Lower leg skin (tissue), 4 donors: Measurements from ENCODE around the gene MDK. TPM values are rescaled to one million over a fixed set of nuclear protein-coding genes. Genes with fewer than 3 reads are reported as not detected.

Experiments used
- DNase-seq, 2 donors: peaks; one replicate each; pipeline ENCODE4 v3.0.0-alpha.2; 2019; ENCODE audit warnings: low spot score in 2 of 2
- H3K4me3 ChIP-seq: fragments of 200-600 bp; sonication (generic); 2 replicates; pipeline ENCODE4 v1.5.1; 2017; ENCODE audit warnings: mild to moderate bottlenecking, low read depth; ENCODE audit not compliant: poor library complexity, severe bottlenecking
- CTCF ChIP-seq, 3 donors: fragments of 450-650 bp; IDR thresholded peaks; one replicate each; pipeline ENCODE4 v1.5.1; 2016; ENCODE audit warnings: antibody characterized with exemption in 3 of 3, mild to moderate bottlenecking in 3 of 3, moderate library complexity in 2 of 3
- POLR2A ChIP-seq, 2 donors: fragments of 450-650 bp; IDR thresholded peaks; one replicate each; pipeline ENCODE4 v1.6.1; 2016 to 2017; ENCODE audit warnings: antibody characterized with exemption in 2 of 2, mild to moderate bottlenecking in 1 of 2, moderate library complexity in 1 of 2
- WGBS, 2 donors: methylation state at CpG; one replicate each; pipeline ENCODE4 v1.1.5; 2018; 5-methylcytosine and 5-hydroxymethylcytosine counted together
- intact Hi-C: fragments of 100-400 bp; cut with DNase I; formaldehyde crosslinking; loops from one replicate; pipeline ENCODE4 v1.15.0; 2023; ENCODE audit warnings: low total_unique reads
- total RNA-seq, 4 donors: library from RNA; depleted of rRNA; stranded (reverse); fragments of >200 nt; gene quantifications; one replicate each; pipeline ENCODE4 v1.1.0, GENCODE V29; 2016

The MDK gene
- total RNA-seq, 4 donors from 2014 or later = 6.0 to 19.4 (median 12.0) TPM

DNA sequence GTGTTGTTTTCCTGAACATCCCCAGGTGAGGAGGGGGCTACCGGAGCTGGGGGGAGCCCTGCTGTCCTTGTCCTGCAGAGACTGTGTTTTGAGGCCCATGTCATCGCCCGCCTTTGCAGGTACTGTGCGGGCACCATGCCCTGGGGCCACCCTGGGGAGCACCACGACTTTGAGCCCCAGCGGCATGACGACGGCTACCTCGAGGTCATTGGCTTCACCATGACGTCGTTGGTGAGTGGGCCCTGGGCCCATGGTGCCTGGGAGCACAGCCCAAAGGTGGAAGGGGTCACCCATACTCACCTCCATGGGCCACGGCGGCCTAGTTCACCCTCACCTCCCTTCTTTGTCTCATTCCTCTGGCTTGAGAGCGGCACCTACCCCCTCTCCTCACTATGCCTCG, 6.7 kb upstream of the MDK start:
- WGBS, 2 donors = 87 to 90% methylated on average over 12 to 15 of the region's 15 CpGs
- intact Hi-C loops = no loop called here
- no peak for DNase-seq
- no peak overlapping the region for H3K4me3 ChIP-seq
- TF ChIP-seq POLR2A (IDR thresholded peaks at IDR 0.05) (no peak), CTCF (IDR thresholded peaks at IDR 0.05) (no peak)

- 96% methylated on average over 26 to 28 of the region's 38 CpGs for WGBS, 2 donors
- no peak for DNase-seq
- H3K4me3 ChIP-seq = no peak overlapping the region
- TF ChIP-seq CTCF (IDR thresholded peaks at IDR 0.05) (no peak), POLR2A (IDR thresholded peaks at IDR 0.05) (no peak)
- intact Hi-C loops = no loop called here
Measured at GRCh38 chr11:46375392-46376101, 5.9 kb upstream of the MDK start.

DNA sequence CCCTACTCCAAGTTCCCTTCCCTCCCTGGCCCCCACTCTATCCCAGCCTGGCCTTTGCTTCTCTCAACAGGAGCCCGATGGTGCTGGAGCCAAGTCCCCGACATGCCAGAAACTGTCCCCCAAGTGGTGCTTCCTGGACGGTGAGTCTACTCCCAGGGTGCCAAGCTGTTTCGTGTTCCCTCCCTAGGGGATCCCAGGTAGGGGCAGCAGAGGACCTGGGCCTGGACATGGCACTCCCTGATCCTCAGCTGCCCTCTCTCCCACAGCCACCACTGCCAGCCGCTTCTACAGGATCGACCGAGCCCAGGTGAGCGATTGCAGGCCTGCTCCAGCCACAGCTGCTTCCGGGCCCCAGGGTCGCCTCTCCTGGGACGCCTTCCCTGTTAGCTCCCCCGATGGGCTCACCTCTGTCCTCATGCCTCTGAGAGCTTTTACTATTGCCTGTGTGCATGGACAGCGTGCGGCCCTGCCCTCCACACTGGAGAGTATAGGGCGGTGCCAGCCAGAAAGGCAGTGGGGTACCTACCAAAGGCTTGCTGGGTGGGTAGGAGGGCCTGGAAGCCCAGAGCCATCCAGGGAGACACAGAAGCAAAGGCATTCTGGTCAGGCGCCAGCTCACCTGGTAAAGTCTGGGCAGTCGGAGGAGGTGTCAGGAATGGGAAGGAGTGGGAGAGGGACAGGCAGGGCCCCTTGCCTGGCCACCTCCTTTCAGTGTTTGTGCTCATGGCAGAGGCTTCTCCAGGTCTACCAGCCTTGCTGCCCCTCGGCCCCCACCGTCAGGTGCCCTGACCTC, 5.0 kb upstream of the MDK start:
- no peak for DNase-seq
- WGBS, 2 donors = 87 to 88% methylated on average over 19 of the region's 19 CpGs
- TF ChIP-seq CTCF (IDR thresholded peaks at IDR 0.05) (no peak), POLR2A (IDR thresholded peaks at IDR 0.05) (no peak)
- H3K4me3 ChIP-seq = no peak overlapping the region
- intact Hi-C loops = no loop called here

DNA sequence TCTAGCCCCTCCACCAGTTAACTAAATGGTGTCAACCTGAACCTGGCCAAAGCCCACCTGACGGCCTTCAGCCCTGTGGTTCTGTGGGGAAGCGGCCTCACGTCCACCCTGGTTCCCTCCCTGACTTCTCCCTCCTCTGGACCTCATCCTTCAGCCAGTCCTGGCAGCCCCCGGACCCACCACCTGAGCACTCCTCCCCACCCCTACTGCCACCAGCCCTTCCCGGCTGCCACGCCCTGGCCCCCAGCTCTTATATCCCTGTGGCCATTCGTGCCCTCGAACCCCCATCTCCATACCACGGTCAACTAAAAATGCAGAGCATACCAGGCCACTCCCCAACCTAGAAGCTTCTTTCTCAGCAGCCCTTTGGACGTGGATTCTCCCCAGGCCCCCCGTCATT, 4.2 kb upstream of the MDK start:
- 93 to 96% methylated on average over 11 of the region's 11 CpGs for WGBS, 2 donors
- no peak overlapping the region for H3K4me3 ChIP-seq
- TF ChIP-seq CTCF (IDR thresholded peaks at IDR 0.05) = no peak
- no peak for TF ChIP-seq POLR2A (IDR thresholded peaks at IDR 0.05)
- no peak for DNase-seq
- intact Hi-C loops = no loop called here

DNA sequence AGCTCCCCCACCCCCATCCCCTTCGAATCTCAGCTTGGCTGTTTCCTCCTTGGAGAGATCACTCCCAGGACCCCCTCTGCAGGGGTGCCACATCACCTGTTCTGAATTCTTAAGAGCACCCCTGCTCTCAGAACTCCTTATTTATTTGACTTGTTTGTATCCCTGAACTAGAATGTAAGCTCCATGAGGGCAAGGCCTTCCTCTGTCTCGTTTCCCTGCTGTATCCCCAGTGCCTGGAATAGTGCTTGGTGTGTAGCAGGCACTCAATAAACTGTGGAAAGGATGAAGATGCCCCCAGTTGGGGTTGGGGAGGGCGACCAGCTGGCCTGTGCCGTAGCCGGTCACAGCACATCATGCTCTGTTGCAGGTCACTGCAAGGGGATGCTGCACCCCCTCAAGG, 3.6 kb upstream of the MDK start:
- intact Hi-C loops = no loop called here
- TF ChIP-seq POLR2A (IDR thresholded peaks at IDR 0.05) = no peak
- no peak for TF ChIP-seq CTCF (IDR thresholded peaks at IDR 0.05)
- DNase-seq = no peak
- 88 to 92% methylated on average over 5 of the region's 5 CpGs for WGBS, 2 donors
- H3K4me3 ChIP-seq = no peak overlapping the region
